ENCODE data around the gene DNAI1. TPM values are rescaled to one million over a fixed set of nuclear protein-coding genes. Genes with fewer than 3 reads are reported as not detected.
"Not testable (repeated sequence)": the region's sequence is repeated elsewhere in the genome, so short reads cannot be mapped to it uniquely, and the experiment has no call there.

Gene DNAI1
- total RNA-seq, 1 donor from 2014 or later = not detected

DNA sequence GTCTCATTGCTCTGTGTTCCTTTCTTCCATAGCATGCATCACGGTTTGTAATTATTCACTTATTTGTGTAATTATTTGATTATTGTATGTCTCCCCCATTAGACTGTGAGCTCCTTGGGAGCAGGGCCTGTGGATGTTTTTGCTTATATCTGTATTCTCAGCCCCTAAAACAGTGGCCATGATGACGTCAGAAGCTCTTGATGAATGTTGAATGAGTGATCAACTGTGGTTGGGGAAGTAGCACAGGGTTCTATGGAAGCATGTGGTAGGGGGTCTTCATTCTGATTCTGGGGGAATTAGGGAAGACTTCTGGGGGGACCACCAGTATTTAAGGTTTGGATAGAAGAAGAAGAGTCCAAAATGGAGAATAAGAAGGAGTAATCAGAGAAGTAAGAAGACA lies 6.0 kb downstream of the DNAI1 start:
- ChIA-PET POLR2A (no interaction called here), CTCF (no interaction called here)
- no peak for DNase-seq
- no peak for ATAC-seq (ENCODE audit: low read depth)
- H3K36me3 Mint-ChIP-seq (ENCODE audit: low read depth) = no peaks in the 10 kb centered on the region
- intact Hi-C loops (cut with micrococcal nuclease) = no loop called here
- H3K9me3 Mint-ChIP-seq = no peaks in the 10 kb centered on the region
- peaks cover 17% of the 10 kb centered on the region for H3K27me3 Mint-ChIP-seq
- no peak for TF ChIP-seq CTCF (IDR thresholded peaks at IDR 0.05)
- peaks cover 3% of the 10 kb centered on the region for H3K4me1 Mint-ChIP-seq
- no peak overlapping the region for H3K4me3 Mint-ChIP-seq
- no peak overlapping the region for H3K27ac Mint-ChIP-seq

- ATAC-seq (ENCODE audit: low read depth) (no peak), DNase-seq (no peak)
- Mint-ChIP-seq H3K27me3 (peaks cover 17% of the 10 kb centered on the region), H3K36me3 (ENCODE audit: low read depth) (no peaks in the 10 kb centered on the region), H3K4me3 (no peak overlapping the region), H3K27ac (no peak overlapping the region), H3K4me1 (no peaks in the 10 kb centered on the region), H3K9me3 (no peaks in the 10 kb centered on the region)
- CTCF ChIA-PET = no interaction called here
- POLR2A ChIA-PET = no interaction called here
- no peak for TF ChIP-seq CTCF (IDR thresholded peaks at IDR 0.05)
- intact Hi-C loops (cut with micrococcal nuclease) = no loop called here
Observed at GRCh38 chr9:34465468-34465867, 6.9 kb downstream of the DNAI1 start.

- Mint-ChIP-seq H3K27ac (no peak overlapping the region), H3K4me1 (no peaks in the 10 kb centered on the region), H3K4me3 (no peak overlapping the region), H3K27me3 (peaks cover 18% of the 10 kb centered on the region), H3K36me3 (ENCODE audit: low read depth) (no peaks in the 10 kb centered on the region), H3K9me3 (no peaks in the 10 kb centered on the region)
- DNase-seq = no peak
- no peak for TF ChIP-seq CTCF (IDR thresholded peaks at IDR 0.05)
- ChIA-PET POLR2A (no interaction called here), CTCF (no interaction called here)
- ATAC-seq (ENCODE audit: low read depth) = no peak
- intact Hi-C loops (cut with micrococcal nuclease) = no loop called here
Observed at GRCh38 chr9:34475097-34475496, 16.5 kb downstream of the DNAI1 start.

- H3K4me1 Mint-ChIP-seq = no peaks in the 10 kb centered on the region
Observed at GRCh38 chr9:34477541-34477940, 18.9 kb downstream of the DNAI1 start.

GRCh38 chr9:34479431-34479866 lies 20.8 kb downstream of the DNAI1 start:
- CTCF ChIA-PET = no interaction called here
- DNase-seq = no peak
- H3K36me3 Mint-ChIP-seq (ENCODE audit: low read depth) = no peaks in the 10 kb centered on the region
- no peak overlapping the region for H3K4me3 Mint-ChIP-seq
- POLR2A ChIA-PET = no interaction called here
- peaks cover 27% of the 10 kb centered on the region for H3K27me3 Mint-ChIP-seq
- H3K27ac Mint-ChIP-seq = no peak overlapping the region
- intact Hi-C loops (cut with micrococcal nuclease) = no loop called here
- no peak for ATAC-seq (ENCODE audit: low read depth)
- H3K4me1 Mint-ChIP-seq = no peaks in the 10 kb centered on the region
- TF ChIP-seq CTCF (IDR thresholded peaks at IDR 0.05) = no peak
- no peaks in the 10 kb centered on the region for H3K9me3 Mint-ChIP-seq

More at GRCh38 chr9:34477541-34477940, 18.9 kb downstream of the DNAI1 start:
- Mint-ChIP-seq H3K36me3 (ENCODE audit: low read depth) (no peaks in the 10 kb centered on the region), H3K27ac (no peak overlapping the region), H3K9me3 (no peaks in the 10 kb centered on the region), H3K4me3 (no peak overlapping the region), H3K27me3 (peaks cover 27% of the 10 kb centered on the region)
- intact Hi-C loops (cut with micrococcal nuclease) = no loop called here
- no peak for DNase-seq
- no peak for ATAC-seq (ENCODE audit: low read depth)
- CTCF ChIA-PET = no interaction called here
- POLR2A ChIA-PET = no interaction called here
- TF ChIP-seq CTCF (IDR thresholded peaks at IDR 0.05) = no peak

GRCh38 chr9:34481620-34482019 lies 23.0 kb downstream of the DNAI1 start:
- H3K36me3 Mint-ChIP-seq (ENCODE audit: low read depth); H3K27ac Mint-ChIP-seq; ATAC-seq (ENCODE audit: low read depth); intact Hi-C loops (cut with micrococcal nuclease); H3K9me3 Mint-ChIP-seq; H3K4me3 Mint-ChIP-seq; POLR2A ChIA-PET; CTCF ChIA-PET; DNase-seq; H3K4me1 Mint-ChIP-seq: not testable (repeated sequence)
- peaks cover 22% of the 10 kb centered on the region for H3K27me3 Mint-ChIP-seq

- H3K27me3 Mint-ChIP-seq = peaks cover 28% of the 10 kb centered on the region
- H3K27ac Mint-ChIP-seq; ATAC-seq (ENCODE audit: low read depth); intact Hi-C loops (cut with micrococcal nuclease); DNase-seq; H3K4me1 Mint-ChIP-seq; H3K4me3 Mint-ChIP-seq; CTCF ChIA-PET; H3K9me3 Mint-ChIP-seq; POLR2A ChIA-PET; H3K36me3 Mint-ChIP-seq (ENCODE audit: low read depth): not testable (repeated sequence)
Observed at GRCh38 chr9:34482746-34483145, 24.1 kb downstream of the DNAI1 start.

Measured in activated B cell treated with CpG ODN at 0.5 μM for 24 hours (primary cell).